ENCODE data around the gene PGM2L1.
A peak's percentile ranks its signal among the peaks of the same experiment; 100 is the strongest.

The PGM2L1 gene

DNA sequence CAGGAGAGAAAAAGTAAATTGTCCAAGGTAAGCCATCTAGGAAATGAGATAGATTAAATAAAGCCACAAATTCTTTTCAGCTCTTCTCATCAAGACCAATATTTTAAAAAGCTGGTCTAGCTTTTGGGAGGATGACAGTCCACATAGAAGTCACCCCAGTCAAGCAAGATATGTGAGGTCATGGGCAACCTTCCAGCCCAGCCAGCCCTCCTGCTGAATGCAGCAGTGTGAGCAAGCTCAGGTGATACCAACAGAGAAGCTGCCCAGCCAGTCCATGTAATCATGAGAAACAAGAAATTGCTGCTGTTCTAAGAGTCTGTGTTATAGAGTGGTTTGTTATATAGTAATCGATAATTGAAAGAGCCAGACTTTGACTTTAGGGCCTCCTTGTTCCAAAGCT lies 40.4 kb upstream of the PGM2L1 start:
- TF ChIP-seq, protein P1, sequence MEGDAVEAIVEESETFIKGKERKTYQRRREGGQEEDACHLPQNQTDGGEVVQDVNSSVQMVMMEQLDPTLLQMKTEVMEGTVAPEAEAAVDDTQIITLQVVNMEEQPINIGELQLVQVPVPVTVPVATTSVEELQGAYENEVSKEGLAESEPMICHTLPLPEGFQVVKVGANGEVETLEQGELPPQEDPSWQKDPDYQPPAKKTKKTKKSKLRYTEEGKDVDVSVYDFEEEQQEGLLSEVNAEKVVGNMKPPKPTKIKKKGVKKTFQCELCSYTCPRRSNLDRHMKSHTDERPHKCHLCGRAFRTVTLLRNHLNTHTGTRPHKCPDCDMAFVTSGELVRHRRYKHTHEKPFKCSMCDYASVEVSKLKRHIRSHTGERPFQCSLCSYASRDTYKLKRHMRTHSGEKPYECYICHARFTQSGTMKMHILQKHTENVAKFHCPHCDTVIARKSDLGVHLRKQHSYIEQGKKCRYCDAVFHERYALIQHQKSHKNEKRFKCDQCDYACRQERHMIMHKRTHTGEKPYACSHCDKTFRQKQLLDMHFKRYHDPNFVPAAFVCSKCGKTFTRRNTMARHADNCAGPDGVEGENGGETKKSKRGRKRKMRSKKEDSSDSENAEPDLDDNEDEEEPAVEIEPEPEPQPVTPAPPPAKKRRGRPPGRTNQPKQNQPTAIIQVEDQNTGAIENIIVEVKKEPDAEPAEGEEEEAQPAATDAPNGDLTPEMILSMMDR (IDR thresholded peaks at IDR 0.05; ENCODE audit: insufficient read depth, low read depth, low read length, missing control alignments): no peak
- DNase-seq (ENCODE audit: low read depth): peak; percentile 45
- no peak overlapping the region for H3K4me3 ChIP-seq (ENCODE audit: low read length)

DNA sequence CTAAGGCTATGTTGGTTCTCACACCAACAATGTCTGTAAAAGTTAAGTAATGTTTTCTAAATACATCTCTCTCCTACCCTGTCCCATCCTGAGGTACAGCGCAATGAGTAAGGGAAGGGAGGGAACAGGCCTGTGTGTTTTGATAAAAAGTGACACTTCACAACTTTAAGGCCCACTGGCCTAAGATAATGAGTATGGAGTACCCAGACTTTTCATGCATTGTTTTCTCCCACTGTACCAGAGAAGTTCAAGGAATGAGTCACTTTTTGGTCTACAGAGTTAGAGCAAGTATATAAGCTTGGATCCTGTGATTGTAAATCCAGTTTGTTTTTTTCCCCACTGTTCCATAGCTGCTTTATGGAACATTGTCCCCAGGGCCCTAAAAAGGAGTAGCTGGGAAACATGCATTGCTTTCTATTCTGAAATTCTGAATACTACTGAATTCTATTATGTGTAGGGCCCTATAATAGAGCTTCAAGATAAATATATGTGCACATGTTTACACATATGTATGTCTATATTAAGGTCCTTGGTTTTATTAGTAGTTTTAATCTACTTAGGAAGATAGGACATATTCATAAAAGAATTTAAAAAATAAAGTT lies 39.3 kb upstream of the PGM2L1 start:
- TF ChIP-seq, protein P1 (IDR thresholded peaks at IDR 0.05; ENCODE audit: insufficient read depth, low read depth, low read length, missing control alignments): no peak
- no peak for DNase-seq (ENCODE audit: low read depth)
- no peak overlapping the region for H3K4me3 ChIP-seq (ENCODE audit: low read length)

DNA sequence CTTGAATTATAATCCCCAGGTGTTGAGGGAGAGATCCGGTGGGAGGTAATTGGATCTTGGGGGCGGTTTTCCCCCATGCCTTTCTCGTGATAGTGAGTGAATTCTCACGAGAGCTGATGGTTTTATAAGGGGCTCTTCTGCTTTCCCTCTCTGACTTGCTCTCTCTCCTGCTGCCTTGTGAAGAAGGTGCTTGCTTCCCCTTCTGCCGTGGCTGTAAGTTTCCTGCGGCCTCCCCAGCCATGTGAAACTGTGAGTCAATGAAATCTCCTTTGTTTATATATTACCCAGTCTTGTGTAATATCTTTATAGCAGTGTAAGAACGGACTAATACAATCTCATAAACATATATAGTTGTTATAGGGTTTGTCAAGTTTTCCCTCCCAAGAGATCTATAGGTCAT lies 36.3 kb upstream of the PGM2L1 start:
- TF ChIP-seq, protein P1 (IDR thresholded peaks at IDR 0.05; ENCODE audit: insufficient read depth, low read depth, low read length, missing control alignments): no peak
- H3K4me3 ChIP-seq (ENCODE audit: low read length): no peak overlapping the region
- no peak for DNase-seq (ENCODE audit: low read depth)

DNA sequence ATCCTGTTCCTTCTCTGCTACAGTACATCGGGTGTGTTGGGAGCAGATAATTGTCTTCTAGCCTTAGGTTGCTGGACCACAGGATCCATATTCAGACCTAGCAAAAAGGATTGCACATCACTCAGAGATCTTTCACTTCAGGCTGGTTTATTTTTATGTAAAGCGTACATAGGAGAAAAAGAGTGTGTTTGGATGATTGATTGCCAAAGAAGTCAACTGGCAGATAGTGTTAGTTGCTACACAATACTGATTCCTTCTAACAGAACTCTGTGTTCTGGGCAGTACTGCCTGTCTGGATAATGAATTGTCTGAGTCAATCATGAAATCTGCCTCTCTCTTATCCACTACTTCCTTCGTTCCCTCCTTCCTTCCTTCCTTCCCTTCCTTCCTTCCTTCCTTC lies 31.0 kb upstream of the PGM2L1 start:
- H3K4me3 ChIP-seq (ENCODE audit: low read length): no peak overlapping the region
- DNase-seq (ENCODE audit: low read depth): no peak
- TF ChIP-seq, protein P1 (IDR thresholded peaks at IDR 0.05; ENCODE audit: insufficient read depth, low read depth, low read length, missing control alignments): no peak

DNA sequence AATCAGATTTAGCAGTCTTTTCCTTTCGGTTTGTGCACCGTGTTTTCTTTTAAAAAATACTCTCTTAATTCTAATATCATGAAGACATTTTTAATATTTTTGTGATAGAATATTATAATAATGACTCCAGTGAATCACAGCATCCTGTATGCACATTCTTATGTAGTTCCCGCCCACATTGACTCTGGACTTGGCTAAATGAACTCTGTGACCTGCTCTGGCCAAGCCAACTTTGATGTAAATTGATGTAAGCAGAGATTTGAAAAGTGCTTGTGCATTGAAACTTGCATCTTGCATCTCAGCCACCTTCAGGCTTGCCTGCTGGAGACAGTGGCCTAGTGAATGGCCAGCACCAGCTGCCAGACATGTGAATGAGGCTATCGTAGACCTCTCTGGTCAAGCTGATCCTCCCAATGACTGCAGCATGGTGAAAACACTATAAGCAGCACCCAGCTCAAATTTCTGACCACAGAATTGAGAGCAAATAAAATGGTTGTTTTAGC lies 29.2 kb upstream of the PGM2L1 start:
- TF ChIP-seq, protein P1 (IDR thresholded peaks at IDR 0.05; ENCODE audit: insufficient read depth, low read depth, low read length, missing control alignments): no peak
- no peak overlapping the region for H3K4me3 ChIP-seq (ENCODE audit: low read length)
- no peak for DNase-seq (ENCODE audit: low read depth)

DNA sequence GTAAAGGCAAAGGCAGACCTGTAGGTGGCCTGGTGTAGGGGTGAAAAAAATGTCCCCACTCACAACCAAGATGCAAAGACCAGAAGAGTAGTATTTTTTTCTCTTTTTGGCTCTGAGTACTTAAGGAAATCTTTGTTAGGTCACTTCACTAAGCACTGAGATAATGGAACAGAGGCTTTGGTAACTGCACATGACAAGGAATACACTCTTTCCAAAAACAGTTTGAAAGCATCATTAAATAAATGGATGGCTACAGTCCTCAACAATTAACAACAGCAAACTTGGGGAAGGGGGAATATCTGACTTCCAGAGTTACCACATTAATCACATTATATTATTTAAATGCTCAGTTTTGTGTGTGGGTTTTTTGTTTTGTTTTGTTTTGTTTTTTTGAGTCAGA lies 26.9 kb upstream of the PGM2L1 start:
- TF ChIP-seq, protein P1 (IDR thresholded peaks at IDR 0.05; ENCODE audit: insufficient read depth, low read depth, low read length, missing control alignments): no peak

DNA sequence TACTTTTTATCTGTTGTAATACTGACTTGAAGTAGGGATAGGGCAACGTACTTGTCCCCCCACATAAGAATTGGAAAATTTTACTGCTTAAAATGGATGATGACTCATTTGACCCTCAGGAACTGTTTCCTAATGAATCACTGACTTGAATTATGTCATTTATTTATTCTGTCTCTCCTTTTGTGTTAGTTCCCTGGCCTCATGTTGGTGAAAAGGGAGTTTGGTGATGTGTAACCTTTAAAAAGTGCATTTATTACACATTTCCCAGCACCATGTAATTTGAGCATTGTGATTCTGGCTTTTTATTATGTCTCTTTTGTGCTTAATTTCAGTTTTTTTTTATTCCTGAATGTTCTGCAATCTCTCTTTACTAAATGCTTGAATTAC lies 20.3 kb upstream of the PGM2L1 start:
- no peak overlapping the region for H3K4me3 ChIP-seq (ENCODE audit: low read length)
- peak; percentile 82 for DNase-seq (ENCODE audit: low read depth)
- TF ChIP-seq, protein P1 (IDR thresholded peaks at IDR 0.05; ENCODE audit: insufficient read depth, low read depth, low read length, missing control alignments): no peak

More for the DNA sequence above, 26.9 kb upstream of the PGM2L1 start:
- H3K4me3 ChIP-seq (ENCODE audit: low read length): no peak overlapping the region
- no peak for DNase-seq (ENCODE audit: low read depth)
